OCI-LY1 (cell line): ENCODE data around the gene CDH23.
A peak's percentile ranks its signal among the peaks of the same experiment; 100 is the strongest.

Experiments used
- H2AFZ ChIP-seq: fragments of 200-600 bp; sonication (generic), shearing (Covaris generic); 2 replicates; pipeline ENCODE4 v1.6.0; 2014; ENCODE audit warnings: antibody characterized with exemption, mild to moderate bottlenecking, low read length
- H3F3A ChIP-seq: fragments of 200-600 bp; sonication (generic), shearing (Covaris generic); 2 replicates; pipeline ENCODE4 v1.6.0; 2014; ENCODE audit warnings: mild to moderate bottlenecking, antibody characterized with exemption, low read length, moderate library complexity; ENCODE audit not compliant: insufficient read depth
- H3K27ac ChIP-seq: fragments of 200-600 bp; sonication (generic); 2 replicates; pipeline ENCODE4 v1.5.1; 2014; ENCODE audit warnings: low read length, mixed run types, mild to moderate bottlenecking, low read depth; ENCODE audit not compliant: poor library complexity, severe bottlenecking
- H3K27me3 ChIP-seq: fragments of 200-600 bp; sonication (generic); 2 replicates; pipeline ENCODE4 v1.6.0; 2014; ENCODE audit warnings: antibody characterized with exemption, mild to moderate bottlenecking, low read length, moderate library complexity; ENCODE audit not compliant: insufficient read depth
- H3K36me3 ChIP-seq: fragments of 200-600 bp; sonication (generic); 2 replicates; pipeline ENCODE4 v1.6.1; 2014; ENCODE audit warnings: mild to moderate bottlenecking, antibody characterized with exemption, low read length, moderate library complexity, mixed read lengths; ENCODE audit not compliant: insufficient read depth
- H3K4me1 ChIP-seq: fragments of 200-600 bp; sonication (generic); 2 replicates; pipeline ENCODE4 v1.5.1; 2014; ENCODE audit warnings: mild to moderate bottlenecking, low read length, moderate library complexity; ENCODE audit not compliant: insufficient read depth, severe bottlenecking
- H3K4me2 ChIP-seq: fragments of 200-600 bp; sonication (generic), shearing (Covaris generic); 2 replicates; pipeline ENCODE4 v1.6.1; 2014; ENCODE audit warnings: low read length
- H3K4me3 ChIP-seq: fragments of 200-600 bp; sonication (generic); 2 replicates; pipeline ENCODE4 v1.5.1; 2014; ENCODE audit warnings: low read length, low read depth, mild to moderate bottlenecking, mixed read lengths; ENCODE audit not compliant: poor library complexity, severe bottlenecking
- H3K79me2 ChIP-seq: fragments of 200-600 bp; shearing (Covaris generic); 2 replicates; pipeline ENCODE4 v1.6.1; 2016; ENCODE audit warnings: mixed run types, low read length, mixed read lengths; ENCODE audit not compliant: insufficient read depth
- H3K9ac ChIP-seq: fragments of 200-600 bp; sonication (generic), shearing (Covaris generic); 2 replicates; pipeline ENCODE4 v1.6.1; 2014; ENCODE audit warnings: mild to moderate bottlenecking, low read length, mixed read lengths
- H3K9me2 ChIP-seq: fragments of 200-600 bp; sonication (generic), shearing (Covaris generic); 2 replicates; pipeline ENCODE4 v1.6.1; 2014; ENCODE audit warnings: low read depth, mild to moderate bottlenecking, low read length, mixed read lengths
- H3K9me3 ChIP-seq: fragments of 200-600 bp; shearing (Covaris generic); 2 replicates; pipeline ENCODE4 v1.6.1; 2014; ENCODE audit warnings: low read length, mixed read lengths
- H4K20me1 ChIP-seq: fragments of 200-600 bp; sonication (generic), shearing (Covaris generic); 2 replicates; pipeline ENCODE4 v1.6.0; 2016; ENCODE audit warnings: mild to moderate bottlenecking, low read length; ENCODE audit not compliant: insufficient read depth
- CTCF ChIP-seq: fragments of 200-600 bp; sonication (generic), shearing (Covaris generic); IDR thresholded peaks from 2 replicates; pipeline ENCODE4 v1.5.1; 2017; ENCODE audit warnings: mild to moderate bottlenecking, antibody characterized with exemption, low read length, moderate library complexity, mixed read lengths
- EZH2 ChIP-seq: fragments of 200-600 bp; sonication (generic), shearing (Covaris generic); IDR thresholded peaks from 2 replicates; pipeline ENCODE4 v1.8.0; 2017; ENCODE audit warnings: borderline replicate concordance, mixed run types, mild to moderate bottlenecking, antibody characterized with exemption, low read length, moderate library complexity, mixed read lengths

The CDH23 gene

GRCh38 chr10:71779641-71780040 lies 382.9 kb downstream of the CDH23 start:
- no peak overlapping the region for H2AFZ ChIP-seq

GRCh38 chr10:71780156-71780555 lies 383.4 kb downstream of the CDH23 start:
- H3K9ac ChIP-seq = no peak overlapping the region
- no peaks in the 10 kb centered on the region for H4K20me1 ChIP-seq
- TF ChIP-seq EZH2 = no peak
- H3K9me3 ChIP-seq = no peaks in the 10 kb centered on the region
- no peak overlapping the region for H3K4me2 ChIP-seq
- H3K79me2 ChIP-seq = no peaks in the 10 kb centered on the region
- H3K4me3 ChIP-seq = no peak overlapping the region
- no peaks in the 10 kb centered on the region for H3F3A ChIP-seq
- H3K27me3 ChIP-seq = no peaks in the 10 kb centered on the region; the same call in none of the 2 replicates
- no peaks in the 10 kb centered on the region for H3K4me1 ChIP-seq
- no peak overlapping the region for H2AFZ ChIP-seq
- no peaks in the 10 kb centered on the region for H3K36me3 ChIP-seq
- no peaks in the 10 kb centered on the region for H3K9me2 ChIP-seq
- no peak overlapping the region for H3K27ac ChIP-seq

More at GRCh38 chr10:71779641-71780040, 382.9 kb downstream of the CDH23 start:
- Histone ChIP-seq H3K79me2 (no peaks in the 10 kb centered on the region), H4K20me1 (no peaks in the 10 kb centered on the region), H3K9me3 (no peaks in the 10 kb centered on the region), H3K4me2 (no peak overlapping the region), H3K4me1 (no peaks in the 10 kb centered on the region), H3K4me3 (no peak overlapping the region), H3K36me3 (no peaks in the 10 kb centered on the region), H3K27me3 (no peaks in the 10 kb centered on the region; the same call in none of the 2 replicates), H3F3A (no peaks in the 10 kb centered on the region), H3K9me2 (no peaks in the 10 kb centered on the region), H3K27ac (no peak overlapping the region), H3K9ac (no peak overlapping the region)
- TF ChIP-seq EZH2 (no peak), CTCF (no peak)

- no peak overlapping the region for H3K4me3 ChIP-seq
- no peaks in the 10 kb centered on the region for H3K9me3 ChIP-seq
- no peak overlapping the region for H3K27ac ChIP-seq
- no peaks in the 10 kb centered on the region for H3K79me2 ChIP-seq
- no peak overlapping the region for H2AFZ ChIP-seq
- H3K36me3 ChIP-seq = no peaks in the 10 kb centered on the region
- H3F3A ChIP-seq = no peaks in the 10 kb centered on the region
- TF ChIP-seq CTCF (peak; percentile 14; the same call in 1 of the 2 replicates), EZH2 (no peak)
- no peaks in the 10 kb centered on the region for H4K20me1 ChIP-seq
- H3K4me1 ChIP-seq = no peaks in the 10 kb centered on the region
- H3K4me2 ChIP-seq = no peak overlapping the region
- H3K9me2 ChIP-seq = no peaks in the 10 kb centered on the region
- H3K9ac ChIP-seq = no peak overlapping the region
- no peaks in the 10 kb centered on the region; the same call in none of the 2 replicates for H3K27me3 ChIP-seq
Measured at GRCh38 chr10:71780719-71781118, 384.0 kb downstream of the CDH23 start.

GRCh38 chr10:71782221-71782916 lies 385.6 kb downstream of the CDH23 start:
- Histone ChIP-seq H3K4me1 (no peaks in the 10 kb centered on the region), H3K4me2 (no peak overlapping the region), H3K9ac (no peak overlapping the region), H2AFZ (no peak overlapping the region), H3K36me3 (no peaks in the 10 kb centered on the region), H3K27ac (no peak overlapping the region), H3K4me3 (no peak overlapping the region), H3K9me2 (no peaks in the 10 kb centered on the region), H4K20me1 (no peaks in the 10 kb centered on the region), H3K9me3 (no peaks in the 10 kb centered on the region), H3F3A (no peaks in the 10 kb centered on the region), H3K27me3 (no peaks in the 10 kb centered on the region; the same call in none of the 2 replicates), H3K79me2 (no peaks in the 10 kb centered on the region)
- TF ChIP-seq CTCF (no peak), EZH2 (no peak)
